Measurements from ENCODE around the gene SEPTIN6. TPM values are rescaled to one million over a fixed set of nuclear protein-coding genes. Genes with fewer than 3 reads are reported as not detected.
A peak's percentile ranks its signal among the peaks of the same experiment; 100 is the strongest.

Gene SEPTIN6
- polyA plus RNA-seq, 1 of the 3 experiments (the other 2 are of a cell fraction) = 33.1 TPM

DNA sequence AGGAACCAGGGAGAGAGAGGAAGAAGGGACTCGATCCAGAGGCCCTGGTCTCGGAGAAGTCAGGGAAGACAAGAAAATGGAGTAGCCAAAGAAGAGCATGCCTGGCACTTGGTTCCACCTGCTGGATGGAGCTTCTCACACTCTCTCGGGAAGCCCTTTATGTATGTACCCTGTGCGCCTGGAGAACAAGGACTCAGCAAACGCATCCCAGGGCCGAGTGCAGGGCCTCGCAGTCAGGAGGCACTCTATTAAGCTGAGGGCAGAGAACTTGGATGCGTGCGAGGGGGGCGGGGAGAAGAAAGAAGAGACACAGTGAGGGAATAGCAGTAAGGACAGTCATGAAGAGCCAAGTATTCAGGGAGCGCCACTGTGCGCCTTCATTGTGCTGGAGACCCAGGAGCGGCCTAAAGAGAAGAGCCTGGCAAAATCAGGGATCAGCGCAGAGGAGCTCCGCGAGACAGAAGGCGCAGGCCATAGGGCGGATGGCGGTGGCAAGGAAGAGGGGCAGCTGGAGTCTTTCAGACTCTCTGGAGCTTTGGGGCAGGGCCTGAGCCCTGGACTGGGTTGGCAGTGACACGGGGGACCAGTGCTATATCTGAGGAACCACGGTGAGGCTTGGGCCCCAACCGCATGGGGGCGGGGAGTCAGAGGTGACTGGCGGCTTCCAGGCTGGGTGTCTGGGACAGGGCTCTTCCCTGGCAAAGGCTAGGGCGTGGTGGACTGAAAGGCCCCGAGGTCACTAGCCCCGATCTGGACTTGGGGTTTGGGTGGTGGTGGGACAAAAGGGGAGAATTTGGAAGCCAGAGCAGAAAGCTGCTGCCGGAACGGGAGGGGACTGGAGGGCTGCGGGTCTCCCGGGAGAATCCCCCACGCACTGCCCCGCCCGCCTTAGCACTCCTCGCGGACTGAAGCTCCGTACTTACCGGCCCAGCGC is 1.9 kb upstream of the SEPTIN6 start:
- Histone ChIP-seq H3K4me2 (no peak overlapping the region), H3K4me1 (ENCODE audit: control insufficient read depth in 1 of 2, insufficient read depth in 2 of 2, low read depth in 1 of 2, low read length in 1 of 2) (peaks cover 0 to 9% of the 10 kb centered on the region in 2 experiments; a peak in 1 of 4 replicates), H3K9ac (no peak overlapping the region), H3K79me2 (ENCODE audit: insufficient read depth) (peaks cover 20% of the 10 kb centered on the region; the same call in 1 of the 2 replicates), H3K4me3 (ENCODE audit: low read depth in 2 of 2, low read length in 1 of 2) (no peak overlapping the region), H3K36me3 (replicated peaks in 1 of 2; ENCODE audit: control insufficient read depth in 1 of 2, insufficient read depth in 2 of 2, low read length in 1 of 2) (no peaks in the 10 kb centered on the region), H4K20me1 (ENCODE audit: insufficient read depth) (no peaks in the 10 kb centered on the region), H2AFZ (ENCODE audit: low read depth) (no peak overlapping the region), H3K27ac (ENCODE audit: low read depth in 2 of 2, low read length in 1 of 2) (no peak overlapping the region), H3F3A (replicated peaks; ENCODE audit: insufficient read depth) (no peaks in the 10 kb centered on the region), H3K9me3 (no peaks in the 10 kb centered on the region), H3K27me3 (ENCODE audit: insufficient read depth) (peaks cover 39% of the 10 kb centered on the region), H3K9me2 (no peaks in the 10 kb centered on the region)
- CTCF ChIA-PET = interaction anchor here (0.7 to 1.8 kb wide), 9 partner anchors 10 to 85 kb away, joined by 3 to 6 read pairs (median 3); no protein-coding TSS in a partner anchor
- 67% methylated on average over 32 of the region's 39 CpGs for WGBS (ENCODE audit: low lambda C conversion rate)
- peak; percentile 17 for DNase-seq
- POLR2A ChIA-PET = interaction anchor here (1.5 kb wide), 1 partner anchor 25 kb away, joined by 4 read pairs; no protein-coding TSS in a partner anchor
- TF ChIP-seq RAD21 (IDR thresholded peaks at IDR 0.05; ENCODE audit: low read length) (peak; percentile 18; the same call in 1 of the 2 replicates), RCOR1 (IDR thresholded peaks at IDR 0.05; ENCODE audit: low read length) (no peak)

- H4K20me1 ChIP-seq (ENCODE audit: insufficient read depth) = no peaks in the 10 kb centered on the region
- H3K4me1 ChIP-seq (ENCODE audit: control insufficient read depth in 1 of 2, insufficient read depth in 2 of 2, low read depth in 1 of 2, low read length in 1 of 2) = peaks cover 0 to 10% of the 10 kb centered on the region in 2 experiments; a peak in 1 of 4 replicates
- no peaks in the 10 kb centered on the region for H3K9me3 ChIP-seq
- no peaks in the 10 kb centered on the region for H3K9me2 ChIP-seq
- WGBS (ENCODE audit: low lambda C conversion rate) = 91% methylated on average over 16 of the region's 23 CpGs
- H3K36me3 ChIP-seq (replicated peaks in 1 of 2; ENCODE audit: control insufficient read depth in 1 of 2, insufficient read depth in 2 of 2, low read length in 1 of 2) = no peaks in the 10 kb centered on the region
- TF ChIP-seq YY1 (IDR thresholded peaks at IDR 0.05; ENCODE audit: low read depth) (no peak), FOSL2 (IDR thresholded peaks at IDR 0.05; ENCODE audit: borderline replicate concordance, low read depth) (no peak), RCOR1 (IDR thresholded peaks at IDR 0.05; ENCODE audit: low read length) (no peak), NRF1 (IDR thresholded peaks at IDR 0.05; ENCODE audit: low read depth, low read length) (no peak), TCF12 (IDR thresholded peaks at IDR 0.05) (no peak), SMC3 (IDR thresholded peaks at IDR 0.05; ENCODE audit: low read depth, low read length) (no peak), USF1 (IDR thresholded peaks at IDR 0.05; ENCODE audit: borderline replicate concordance, low read depth) (no peak), ELF1 (IDR thresholded peaks at IDR 0.05) (no peak), FOXM1 (IDR thresholded peaks at IDR 0.05; ENCODE audit: low read depth) (no peak), TAF1 (IDR thresholded peaks at IDR 0.05; ENCODE audit: borderline replicate concordance, low read depth, low read length) (no peak), JUND (IDR thresholded peaks at IDR 0.05) (no peak), MXI1 (IDR thresholded peaks at IDR 0.05; ENCODE audit: low read depth, low read length) (no peak), MEF2A (IDR thresholded peaks at IDR 0.05; ENCODE audit: borderline replicate concordance, low read depth) (no peak), POLR2AphosphoS5 (IDR thresholded peaks at IDR 0.05; ENCODE audit: low read depth, low read length) (no peak), ZBTB33 (IDR thresholded peaks at IDR 0.05; ENCODE audit: borderline replicate concordance, low read depth) (no peak)
- TF ChIP-seq, protein P1, sequence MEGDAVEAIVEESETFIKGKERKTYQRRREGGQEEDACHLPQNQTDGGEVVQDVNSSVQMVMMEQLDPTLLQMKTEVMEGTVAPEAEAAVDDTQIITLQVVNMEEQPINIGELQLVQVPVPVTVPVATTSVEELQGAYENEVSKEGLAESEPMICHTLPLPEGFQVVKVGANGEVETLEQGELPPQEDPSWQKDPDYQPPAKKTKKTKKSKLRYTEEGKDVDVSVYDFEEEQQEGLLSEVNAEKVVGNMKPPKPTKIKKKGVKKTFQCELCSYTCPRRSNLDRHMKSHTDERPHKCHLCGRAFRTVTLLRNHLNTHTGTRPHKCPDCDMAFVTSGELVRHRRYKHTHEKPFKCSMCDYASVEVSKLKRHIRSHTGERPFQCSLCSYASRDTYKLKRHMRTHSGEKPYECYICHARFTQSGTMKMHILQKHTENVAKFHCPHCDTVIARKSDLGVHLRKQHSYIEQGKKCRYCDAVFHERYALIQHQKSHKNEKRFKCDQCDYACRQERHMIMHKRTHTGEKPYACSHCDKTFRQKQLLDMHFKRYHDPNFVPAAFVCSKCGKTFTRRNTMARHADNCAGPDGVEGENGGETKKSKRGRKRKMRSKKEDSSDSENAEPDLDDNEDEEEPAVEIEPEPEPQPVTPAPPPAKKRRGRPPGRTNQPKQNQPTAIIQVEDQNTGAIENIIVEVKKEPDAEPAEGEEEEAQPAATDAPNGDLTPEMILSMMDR (IDR thresholded peaks at IDR 0.05) = no peak
- H3K27ac ChIP-seq (ENCODE audit: low read depth in 2 of 2, low read length in 1 of 2) = no peak overlapping the region
- no peaks in the 10 kb centered on the region for H3F3A ChIP-seq (replicated peaks; ENCODE audit: insufficient read depth)
- H3K79me2 ChIP-seq (ENCODE audit: insufficient read depth) = peaks cover 28% of the 10 kb centered on the region
- H2AFZ ChIP-seq (ENCODE audit: low read depth) = no peak overlapping the region
- peaks cover 39% of the 10 kb centered on the region for H3K27me3 ChIP-seq (ENCODE audit: insufficient read depth)
- CTCF ChIA-PET = interaction anchor here (1.0 to 1.8 kb wide), 8 partner anchors 18 to 84 kb away, joined by 3 to 6 read pairs (median 4); no protein-coding TSS in a partner anchor
- no peak overlapping the region for H3K9ac ChIP-seq
- no peak overlapping the region for H3K4me3 ChIP-seq (ENCODE audit: low read depth in 2 of 2, low read length in 1 of 2)
- peak; percentile 26 for DNase-seq
- POLR2A ChIA-PET = interaction anchor here (1.5 to 1.9 kb wide), 3 partner anchors 19 to 97 kb away, joined by 4 to 7 read pairs (median 5); partner anchors contain the start of gene RPL39
- H3K4me2 ChIP-seq = no peak overlapping the region
Observed at GRCh38 chrX:119693996-119694451, 1.1 kb upstream of the SEPTIN6 start.

Data from SK-N-SH (cell line).